H1 (cell line): ENCODE data around the gene KCNAB2. TPM values are rescaled to one million over a fixed set of nuclear protein-coding genes. Genes with fewer than 3 reads are reported as not detected.

Experiments
- CTCF ChIA-PET: fragments of 300-600 bp; sonication (Branson Sonifier 250); formaldehyde crosslinking; loops from one replicate; lab custom pipeline; 2021; ENCODE audit not compliant: partially characterized antibody; lab: Charles Lee
- POLR2A ChIA-PET: fragments of 300-600 bp; sonication (Branson Sonifier 250); formaldehyde crosslinking; loops from one replicate; lab custom pipeline; 2021; ENCODE audit warnings: inconsistent platforms; ENCODE audit not compliant: partially characterized antibody; lab: Charles Lee
- DNase-seq, 2 experiments: peaks; one replicate each; pipeline versions ENCODE4 v3.0.0 to v3.0.0-alpha.2; 2010 to 2022; ENCODE audit warnings: low spot score in 2 of 2, low read depth in 1 of 2, mixed read lengths in 1 of 2
- FAIRE-seq: peaks from 2 replicates; lab custom pipeline; 2011; peaks lifted over from hg19 to GRCh38; lab: Jason Lieb, UNC
- H2AFZ ChIP-seq: 2 replicates; pipeline ENCODE4 v1.8.1; 2012; ENCODE audit warnings: low read length, inconsistent platforms
- H2AK5ac ChIP-seq: 2 replicates; pipeline ENCODE4 v1.6.1; 2013; ENCODE audit warnings: low read depth, low read length
- H2BK120ac ChIP-seq: replicated peaks from 2 replicates; pipeline ENCODE3; 2013; ENCODE audit warnings: low read depth, low read length, inconsistent platforms
- H2BK12ac ChIP-seq: 2 replicates; pipeline ENCODE4 v1.6.1; 2013; ENCODE audit warnings: low read depth, low read length
- H2BK15ac ChIP-seq: 2 replicates; pipeline ENCODE4 v1.6.1; 2013; ENCODE audit warnings: low read length
- H2BK20ac ChIP-seq: 2 replicates; pipeline ENCODE4 v1.6.1; 2013; ENCODE audit warnings: low read length
- H2BK5ac ChIP-seq: 2 replicates; pipeline ENCODE4 v1.6.1; 2013; ENCODE audit warnings: low read depth, low read length
- H3K14ac ChIP-seq: 2 replicates; pipeline ENCODE4 v1.6.1; 2013; ENCODE audit warnings: inconsistent platforms; ENCODE audit not compliant: insufficient read length
- H3K18ac ChIP-seq: 2 replicates; pipeline ENCODE4 v1.6.1; 2013; ENCODE audit warnings: low read length; ENCODE audit errors: extremely low read depth
- H3K23ac ChIP-seq: 2 replicates; pipeline ENCODE4 v1.6.1; 2013; ENCODE audit warnings: inconsistent platforms; ENCODE audit not compliant: insufficient read length
- H3K23me2 ChIP-seq: 2 replicates; pipeline ENCODE4 v1.6.1; 2013; ENCODE audit warnings: low read depth, low read length
- H3K27ac ChIP-seq: 2 replicates; pipeline ENCODE4 v1.6.1; 2011; ENCODE audit warnings: low read depth, low read length, inconsistent platforms
- H3K27me3 ChIP-seq, 4 experiments: replicated peaks in 1 of 4; 1 replicate in 1 of 4; 2 replicates in 3 of 4; pipeline versions ENCODE4 v1.6.1 to v1.8.1; 2011 to 2013; ENCODE audit warnings: low read length in 3 of 4, mild to moderate bottlenecking in 3 of 4, inconsistent platforms in 2 of 4, mixed read lengths in 2 of 4, moderate library complexity in 1 of 4; ENCODE audit not compliant: control insufficient read depth in 3 of 4, insufficient read depth in 3 of 4; ENCODE audit errors: extremely low read depth in 1 of 4
- H3K36me3 ChIP-seq, 4 experiments: 2 replicates each; pipeline versions ENCODE4 v1.6.1 to v1.8.1; 2011 to 2013; ENCODE audit warnings: mild to moderate bottlenecking in 4 of 4, low read length in 3 of 4, moderate library complexity in 2 of 4, control low read depth in 1 of 4, inconsistent platforms in 1 of 4; ENCODE audit not compliant: insufficient read depth in 4 of 4, control insufficient read depth in 2 of 4
- H3K4ac ChIP-seq: replicated peaks from 2 replicates; pipeline ENCODE3; 2013; ENCODE audit warnings: low read length, low read depth, mixed read lengths, inconsistent platforms; ENCODE audit not compliant: insufficient read length
- H3K4me1 ChIP-seq, 4 experiments: replicated peaks in 1 of 4; 1 replicate in 1 of 4; 2 replicates in 3 of 4; pipeline versions ENCODE4 v1.6.1 to v1.8.1; 2011 to 2013; ENCODE audit warnings: low read length in 3 of 4, inconsistent platforms in 2 of 4, mixed read lengths in 1 of 4; ENCODE audit not compliant: insufficient read depth in 4 of 4, control insufficient read depth in 3 of 4
- H3K4me2 ChIP-seq, 2 experiments: 2 replicates each; pipeline versions ENCODE4 v1.6.1 to v1.8.1; 2011 to 2013; ENCODE audit warnings: low read depth in 2 of 2, low read length in 2 of 2, control low read depth in 1 of 2, inconsistent platforms in 1 of 2, mild to moderate bottlenecking in 1 of 2; ENCODE audit not compliant: insufficient read depth in 1 of 2
- H3K4me3 ChIP-seq, 4 experiments: fragments of 200-600, 300-600 bp in 1 of 4; sonication (generic), shearing (Covaris generic), sonication (Bioruptor Twin) in 1 of 4; 2 replicates each; pipeline versions ENCODE4 v1.5.1 to v1.8.1; 2011 to 2016; ENCODE audit warnings: low read length in 4 of 4, low read depth in 3 of 4, control low read depth in 2 of 4, inconsistent platforms in 2 of 4, mild to moderate bottlenecking in 2 of 4, mixed read lengths in 1 of 4, moderate library complexity in 1 of 4; ENCODE audit not compliant: insufficient read depth in 2 of 4; ENCODE audit errors: extremely low read depth in 1 of 4
- H3K56ac ChIP-seq: replicated peaks from 2 replicates; pipeline ENCODE3; 2013; ENCODE audit warnings: low read depth, mild to moderate bottlenecking, mixed read lengths, low read length, inconsistent platforms; ENCODE audit not compliant: insufficient read length
- H3K79me1 ChIP-seq: 2 replicates; pipeline ENCODE4 v1.6.1; 2013; ENCODE audit warnings: low read depth, low read length, control low read depth
- H3K79me2 ChIP-seq, 2 experiments: 2 replicates each; pipeline versions ENCODE4 v1.6.1 to v1.8.1; 2012 to 2013; ENCODE audit warnings: low read length in 2 of 2, mild to moderate bottlenecking in 2 of 2, inconsistent platforms in 1 of 2; ENCODE audit not compliant: insufficient read depth in 2 of 2, control insufficient read depth in 1 of 2
- H3K9ac ChIP-seq, 4 experiments: replicated peaks in 1 of 4; 1 replicate in 1 of 4; 2 replicates in 3 of 4; pipeline versions ENCODE4 v1.6.1 to v1.8.1; 2011 to 2013; ENCODE audit warnings: low read depth in 3 of 4, low read length in 3 of 4, control low read depth in 2 of 4, mild to moderate bottlenecking in 2 of 4, moderate library complexity in 2 of 4, inconsistent platforms in 1 of 4; ENCODE audit errors: extremely low read depth in 1 of 4
- H3K9me3 ChIP-seq, 2 experiments: 2 replicates each; pipeline versions ENCODE4 v1.6.1 to v1.8.1; 2012 to 2013; ENCODE audit warnings: mild to moderate bottlenecking in 2 of 2, moderate library complexity in 2 of 2, control low read depth in 1 of 2, inconsistent platforms in 1 of 2, low read depth in 1 of 2, low read length in 1 of 2, mixed read lengths in 1 of 2; ENCODE audit not compliant: insufficient read depth in 2 of 2
- H4K20me1 ChIP-seq, 2 experiments: replicated peaks in 1 of 2; 2 replicates each; pipeline versions ENCODE3 to v1.8.1; 2011 to 2013; ENCODE audit warnings: inconsistent platforms in 2 of 2, low read length in 2 of 2, mild to moderate bottlenecking in 1 of 2; ENCODE audit not compliant: insufficient read depth in 2 of 2, control insufficient read depth in 1 of 2
- H4K5ac ChIP-seq: 2 replicates; pipeline ENCODE4 v1.6.1; 2013; ENCODE audit warnings: low read length, low read depth, mixed read lengths, inconsistent platforms; ENCODE audit not compliant: insufficient read length
- H4K8ac ChIP-seq: 2 replicates; pipeline ENCODE4 v1.8.0; 2013; ENCODE audit warnings: mild to moderate bottlenecking, moderate library complexity, low read length, inconsistent platforms; ENCODE audit not compliant: insufficient read depth; ENCODE audit errors: extremely low read depth
- H4K91ac ChIP-seq: replicated peaks from 2 replicates; pipeline ENCODE3; 2013; ENCODE audit warnings: low read length, mixed read lengths, inconsistent platforms; ENCODE audit not compliant: insufficient read length
- NANOG ChIP-seq: IDR thresholded peaks from 2 replicates; pipeline ENCODE4 v1.6.1; 2011; ENCODE audit warnings: low read length, low read depth, mild to moderate bottlenecking, inconsistent platforms; ENCODE audit not compliant: insufficient read depth, poor library complexity, severe bottlenecking
- SRF ChIP-seq: IDR thresholded peaks from 2 replicates; pipeline ENCODE4 v1.6.1; 2011; ENCODE audit warnings: mild to moderate bottlenecking, low read depth, low read length, moderate library complexity
- WGBS, 2 experiments: shearing (Covaris generic) in 1 of 2; methylation state at CpG; one replicate each; pipeline versions ENCODE4 v1.1.6 to v1.1.7; 2013 to 2015; ENCODE audit warnings: low lambda C conversion rate in 2 of 2, mixed read lengths in 2 of 2, inconsistent platforms in 1 of 2, low coverage in 1 of 2, missing lambda C conversion rate in 1 of 2; ENCODE audit not compliant: insufficient replicate concordance in 2 of 2, insufficient coverage in 1 of 2, insufficient read length in 1 of 2; ENCODE audit errors: extremely low coverage in 1 of 2, missing lambda C conversion rate in 1 of 2; 5-methylcytosine and 5-hydroxymethylcytosine counted together
- polyA plus RNA-seq, 7 experiments: library from polyadenylated mRNA; depleted of rRNA in 3 of 7; stranded (reverse) in 5 of 7; unstranded in 2 of 7; fragments of >200 nt in 5 of 7; fragments of 200-250 nt in 2 of 7; gene quantifications; 1 replicate in 5 of 7; 2 replicates in 1 of 7; 4 replicates in 1 of 7; pipeline versions ENCODE4 v1.2.1 to v1.2.3, GENCODE V29; 2011 to 2013; ENCODE audit warnings: missing spikeins in 2 of 7, mixed read lengths in 2 of 7
- total RNA-seq: library from RNA; stranded (reverse); fragmentation: NEBNext Ultra II Directional; extraction: Animal tissue kit (Norgen Biotek cat#: 25700); gene quantifications from 2 replicates; pipeline ENCODE4 v1.2.1, GENCODE V29; 2021

Gene KCNAB2
- total and polyA plus RNA-seq, 2 of the 8 experiments (the other 6 are each of a cell fraction or from before 2014, with no cell fraction given), result 4.5 to 7.0 TPM

GRCh38 chr1:6002714-6003501, 42.8 kb upstream of the KCNAB2 start:
- POLR2A ChIA-PET, result interaction anchor here (1.5 to 1.9 kb wide), 2 partner anchors 9 to 16 kb away, joined by 3 to 5 read pairs; no protein-coding TSS in a partner anchor
- TF ChIP-seq NANOG, result no peak
- TF ChIP-seq SRF, result no peak

More at GRCh38 chr1:6002714-6003501, 42.8 kb upstream of the KCNAB2 start:
- Histone ChIP-seq H3K4me3 (no peak overlapping the region), H3K14ac (no peak overlapping the region), H3K18ac (peak overlapping the region; percentile 87), H3K4me1 (peaks cover 0 to 6% (median 4%) of the 10 kb centered on the region in 4 experiments; a peak in 4 of 7 replicates), H4K5ac (no peak overlapping the region), H3K27me3 (no peaks in the 10 kb centered on the region), H2BK5ac (no peak overlapping the region), H3K4ac (no peak overlapping the region), H2BK12ac (no peak overlapping the region), H3K23me2 (no peaks in the 10 kb centered on the region), H3K36me3 (no peaks in the 10 kb centered on the region), H3K4me2 (no peak overlapping the region), H4K91ac (no peak overlapping the region), H2BK15ac (0 out of 2 replicates have a peak overlapping the region, but pooled peaks have one; percentile 29), H3K79me2 (no peaks in the 10 kb centered on the region), H2AK5ac (peak overlapping the region; percentile 8; the same call in 1 of the 2 replicates), H2BK120ac (no peak overlapping the region), H3K56ac (no peak overlapping the region), H2AFZ (no peak overlapping the region), H2BK20ac (no peak overlapping the region), H3K23ac (no peak overlapping the region), H3K9ac (no peak overlapping the region), H4K20me1 (peaks cover 0 to under 1% of the 10 kb centered on the region in 2 experiments), H3K27ac (no peak overlapping the region), H3K9me3 (no peaks in the 10 kb centered on the region), H3K79me1 (no peaks in the 10 kb centered on the region), H4K8ac (no peak overlapping the region)
- peak in 1 of 2 experiments; percentile 51 for DNase-seq
- CTCF ChIA-PET, result interaction anchor here (0.5 to 2.2 kb wide), 10 partner anchors 8 to 747 kb away, joined by 3 to 8 read pairs (median 3); no protein-coding TSS in a partner anchor
- WGBS, 2 experiments, result 78% methylated on average over 25 of the region's 33 CpGs; no CpG with 5 or more reads in 1 of the 2 experiments
- no peak for FAIRE-seq
